Measurements from ENCODE around the gene LSMEM2.

GRCh38 chr3:50236484-50237132 is 42.3 kb upstream of the LSMEM2 start:
- TF ChIP-seq CTCF (IDR thresholded peaks at IDR 0.05 in 4 of 5, conservative IDR thresholded peaks at IDR 0.05 in 1 of 5), result no peak
- no peak for TF ChIP-seq POLR2A (IDR thresholded peaks at IDR 0.05)

All from gastrocnemius medialis (tissue), 4 donors.